ENCODE data around the gene FBXW4.
A peak's percentile ranks its signal among the peaks of the same experiment; 100 is the strongest.

The FBXW4 gene

GRCh38 chr10:101694674-101695403 lies at the start of gene FBXW4:
TSS of gene FBXW4 (minus strand) at chr10:101695170. CDS start at chr10:101695105, 65 bp downstream.
- DNase-seq, result peak; percentile 51 to 64

GRCh38 chr10:101744267-101744666 lies 49.3 kb upstream of the FBXW4 start:
- no peak for DNase-seq

- no peak for DNase-seq
Measured at GRCh38 chr10:101741938-101742337, 47.0 kb upstream of the FBXW4 start.

- no peak for DNase-seq
Measured at GRCh38 chr10:101736666-101737065, 41.7 kb upstream of the FBXW4 start.

- no peak for DNase-seq
Measured at GRCh38 chr10:101732096-101732495, 37.1 kb upstream of the FBXW4 start.

- no peak for DNase-seq
Measured at GRCh38 chr10:101726115-101726387, 31.1 kb upstream of the FBXW4 start.

- DNase-seq, result no peak
Measured at GRCh38 chr10:101725296-101726114, 30.5 kb upstream of the FBXW4 start.

- no peak for DNase-seq
Measured at GRCh38 chr10:101724446-101724845, 29.5 kb upstream of the FBXW4 start.

GRCh38 chr10:101723176-101723575 lies 28.2 kb upstream of the FBXW4 start:
- DNase-seq, result no peak

GRCh38 chr10:101721806-101722205 lies 26.8 kb upstream of the FBXW4 start:
- no peak for DNase-seq

GRCh38 chr10:101720606-101721230 lies 25.7 kb upstream of the FBXW4 start:
- no peak for DNase-seq

- DNase-seq, result no peak
Measured at GRCh38 chr10:101718690-101719275, 23.8 kb upstream of the FBXW4 start.

GRCh38 chr10:101716891-101717659 lies 22.1 kb upstream of the FBXW4 start:
- DNase-seq, result peak; percentile 5 to 9

GRCh38 chr10:101712997-101713396 lies 18.0 kb upstream of the FBXW4 start:
- DNase-seq, result no peak

GRCh38 chr10:101710793-101711192 lies 15.8 kb upstream of the FBXW4 start:
- DNase-seq, result no peak

- DNase-seq, result no peak
Measured at GRCh38 chr10:101710059-101710695, 15.2 kb upstream of the FBXW4 start.

GRCh38 chr10:101709359-101710058 lies 14.5 kb upstream of the FBXW4 start:
- DNase-seq, result no peak

- no peak for DNase-seq
Measured at GRCh38 chr10:101708870-101709269, 13.9 kb upstream of the FBXW4 start.

GRCh38 chr10:101708073-101708472 lies 13.1 kb upstream of the FBXW4 start:
- no peak for DNase-seq

GRCh38 chr10:101704331-101704730 lies 9.4 kb upstream of the FBXW4 start:
- no peak for DNase-seq

GRCh38 chr10:101696632-101697031 lies 1.7 kb upstream of the FBXW4 start:
- DNase-seq, result no peak

All from stimulated activated CD4-positive, alpha-beta T cell treated with anti-CD3 and anti-CD28 coated beads, Interleukin-2, amount 100 ng/mL, for 48 hours (primary cell).